Measurements from ENCODE around the gene USP24.

DNA sequence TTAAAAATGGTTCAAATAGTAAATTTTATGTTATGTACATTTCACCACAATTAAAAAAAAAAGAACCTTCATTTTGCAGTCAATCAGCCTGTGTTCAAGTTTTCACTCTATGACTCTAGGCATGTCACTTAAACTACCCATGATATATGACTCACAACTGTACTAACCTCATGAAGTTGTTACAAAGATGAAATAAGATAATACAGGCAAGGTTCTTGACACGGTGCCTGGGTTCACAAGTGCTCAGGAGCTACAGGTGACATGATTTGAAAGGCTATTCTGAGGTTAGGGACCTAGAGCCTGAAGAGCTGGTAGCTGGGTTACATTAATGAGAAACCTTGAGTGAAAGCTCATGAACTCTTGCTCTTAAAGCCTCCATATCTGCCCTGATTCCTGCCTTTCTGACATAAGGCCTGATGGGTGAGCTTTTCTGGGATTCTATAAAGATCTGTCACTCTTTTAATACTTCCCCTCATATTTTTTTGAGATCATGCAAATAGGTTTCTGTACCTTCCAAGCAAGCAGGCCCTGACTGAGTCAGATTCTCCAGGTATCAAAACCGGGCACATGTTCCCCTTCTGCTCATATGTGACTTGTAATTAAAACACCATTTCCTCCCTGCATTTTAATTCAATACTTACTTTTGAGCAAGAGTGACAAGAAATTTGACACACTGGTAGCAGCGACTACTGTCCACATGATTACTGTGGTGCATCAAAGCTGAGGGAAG is 141.8 kb downstream of the USP24 start:
- TF ChIP-seq, protein P1, sequence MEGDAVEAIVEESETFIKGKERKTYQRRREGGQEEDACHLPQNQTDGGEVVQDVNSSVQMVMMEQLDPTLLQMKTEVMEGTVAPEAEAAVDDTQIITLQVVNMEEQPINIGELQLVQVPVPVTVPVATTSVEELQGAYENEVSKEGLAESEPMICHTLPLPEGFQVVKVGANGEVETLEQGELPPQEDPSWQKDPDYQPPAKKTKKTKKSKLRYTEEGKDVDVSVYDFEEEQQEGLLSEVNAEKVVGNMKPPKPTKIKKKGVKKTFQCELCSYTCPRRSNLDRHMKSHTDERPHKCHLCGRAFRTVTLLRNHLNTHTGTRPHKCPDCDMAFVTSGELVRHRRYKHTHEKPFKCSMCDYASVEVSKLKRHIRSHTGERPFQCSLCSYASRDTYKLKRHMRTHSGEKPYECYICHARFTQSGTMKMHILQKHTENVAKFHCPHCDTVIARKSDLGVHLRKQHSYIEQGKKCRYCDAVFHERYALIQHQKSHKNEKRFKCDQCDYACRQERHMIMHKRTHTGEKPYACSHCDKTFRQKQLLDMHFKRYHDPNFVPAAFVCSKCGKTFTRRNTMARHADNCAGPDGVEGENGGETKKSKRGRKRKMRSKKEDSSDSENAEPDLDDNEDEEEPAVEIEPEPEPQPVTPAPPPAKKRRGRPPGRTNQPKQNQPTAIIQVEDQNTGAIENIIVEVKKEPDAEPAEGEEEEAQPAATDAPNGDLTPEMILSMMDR (IDR thresholded peaks at IDR 0.05; ENCODE audit: low read depth, low read length), result no peak
- TF ChIP-seq EZH2phosphoT487 (IDR thresholded peaks at IDR 0.05; ENCODE audit: low read depth), result no peak
